Gastroesophageal sphincter (tissue), 3 donors: ENCODE results near the gene SLC13A1.

Experiments used
- CTCF ChIP-seq, 4 experiments: fragments of 200-600 bp in 2 of 4; fragments of 450-650 bp in 2 of 4; sonication (generic) in 1 of 4; IDR thresholded peaks; one replicate each; pipeline ENCODE4 v1.5.1; 2017 to 2019; ENCODE audit warnings: antibody characterized with exemption in 4 of 4, mild to moderate bottlenecking in 2 of 4, moderate library complexity in 2 of 4
- EP300 ChIP-seq: sonication (generic); formaldehyde crosslinking; IDR thresholded peaks from one replicate; pipeline ENCODE4 v1.6.1; 2017; ENCODE audit warnings: antibody characterized with exemption, mild to moderate bottlenecking
- POLR2A ChIP-seq, 2 donors: fragments of 450-650 bp; IDR thresholded peaks; one replicate each; pipeline ENCODE4 v1.6.1; 2017; ENCODE audit warnings: antibody characterized with exemption in 2 of 2, mild to moderate bottlenecking in 2 of 2, moderate library complexity in 1 of 2
- POLR2AphosphoS5 ChIP-seq: sonication (generic); formaldehyde crosslinking; IDR thresholded peaks from one replicate; pipeline ENCODE4 v1.6.1; 2017; ENCODE audit warnings: antibody characterized with exemption

- TF ChIP-seq CTCF (IDR thresholded peaks at IDR 0.05) (no peak), EP300 (no peak), POLR2A (IDR thresholded peaks at IDR 0.05) (no peak), POLR2AphosphoS5 (no peak)
These were observed 10.0 kb upstream of the SLC13A1 start for GRCh38 chr7:123209786-123210185.
